Measurements from ENCODE around the gene SLC7A14. TPM values are rescaled to one million over a fixed set of nuclear protein-coding genes. Genes with fewer than 3 reads are reported as not detected.

SLC7A14 gene
- not detected in 2 replicates for total RNA-seq (2014; rRNA removed; shearing (Covaris generic); ENCODE audit: low replicate concordance)

GRCh38 chr3:170585937-170586310, at the start of gene SLC7A14:
Gene SLC7A14, minus strand, starts transcription at chr3:170586075. Its CDS starts 59,139 bp downstream, at chr3:170526936.
- no peak for DNase-seq
- Histone ChIP-seq H3K4me3 (peak within 1 kb of the TSS; percentile 13; the same call in 1 of the 2 replicates), H3K36me3 (no peaks in the 10 kb centered on the region), H3K9me3 (no peaks in the 10 kb centered on the region), H3K27me3 (peaks cover 34% of the 10 kb centered on the region)

GRCh38 chr3:170635385-170635735, 49.5 kb upstream of the SLC7A14 start:
- H3K36me3 ChIP-seq: no peaks in the 10 kb centered on the region
- DNase-seq: no peak
- H3K9me3 ChIP-seq: no peaks in the 10 kb centered on the region
- no peaks in the 10 kb centered on the region for H3K27me3 ChIP-seq
- no peak overlapping the region for H3K4me3 ChIP-seq

- Histone ChIP-seq H3K4me3 (no peak overlapping the region), H3K27me3 (no peaks in the 10 kb centered on the region), H3K9me3 (no peaks in the 10 kb centered on the region), H3K36me3 (no peaks in the 10 kb centered on the region)
- DNase-seq: no peak
Observed at GRCh38 chr3:170634663-170635384, 48.9 kb upstream of the SLC7A14 start.

GRCh38 chr3:170633573-170633972, 47.7 kb upstream of the SLC7A14 start:
- DNase-seq: no peak
- Histone ChIP-seq H3K27me3 (no peaks in the 10 kb centered on the region), H3K36me3 (no peaks in the 10 kb centered on the region), H3K4me3 (no peak overlapping the region), H3K9me3 (no peaks in the 10 kb centered on the region)

GRCh38 chr3:170632780-170633179, 46.9 kb upstream of the SLC7A14 start:
- Histone ChIP-seq H3K9me3 (no peaks in the 10 kb centered on the region), H3K36me3 (no peaks in the 10 kb centered on the region), H3K4me3 (no peak overlapping the region), H3K27me3 (no peaks in the 10 kb centered on the region)
- no peak for DNase-seq

- no peaks in the 10 kb centered on the region for H3K9me3 ChIP-seq
- DNase-seq: no peak
Observed at GRCh38 chr3:170631755-170632488, 46.0 kb upstream of the SLC7A14 start.

GRCh38 chr3:170623524-170623923, 37.6 kb upstream of the SLC7A14 start:
- DNase-seq: no peak
- Histone ChIP-seq H3K36me3 (no peaks in the 10 kb centered on the region), H3K9me3 (peaks cover 8% of the 10 kb centered on the region), H3K4me3 (no peak overlapping the region), H3K27me3 (no peaks in the 10 kb centered on the region)

More at GRCh38 chr3:170631755-170632488, 46.0 kb upstream of the SLC7A14 start:
- H3K27me3 ChIP-seq: no peaks in the 10 kb centered on the region
- no peak overlapping the region for H3K4me3 ChIP-seq
- no peaks in the 10 kb centered on the region for H3K36me3 ChIP-seq

GRCh38 chr3:170622369-170623159, 36.7 kb upstream of the SLC7A14 start:
- no peaks in the 10 kb centered on the region for H3K27me3 ChIP-seq
- H3K9me3 ChIP-seq: peaks cover 8% of the 10 kb centered on the region
- DNase-seq: peak; percentile 79
- no peak overlapping the region for H3K4me3 ChIP-seq
- no peaks in the 10 kb centered on the region for H3K36me3 ChIP-seq

GRCh38 chr3:170621256-170621655, 35.4 kb upstream of the SLC7A14 start:
- Histone ChIP-seq H3K9me3 (peaks cover 15% of the 10 kb centered on the region), H3K4me3 (no peak overlapping the region), H3K36me3 (no peaks in the 10 kb centered on the region), H3K27me3 (no peaks in the 10 kb centered on the region)
- no peak for DNase-seq

- Histone ChIP-seq H3K9me3 (peaks cover 11% of the 10 kb centered on the region), H3K27me3 (no peaks in the 10 kb centered on the region), H3K36me3 (no peaks in the 10 kb centered on the region), H3K4me3 (no peak overlapping the region)
- peak; percentile 73 for DNase-seq
Observed at GRCh38 chr3:170614214-170614966, 28.5 kb upstream of the SLC7A14 start.

- H3K36me3 ChIP-seq: no peaks in the 10 kb centered on the region
Observed at GRCh38 chr3:170611751-170612150, 25.9 kb upstream of the SLC7A14 start.

GRCh38 chr3:170610321-170610884, 24.5 kb upstream of the SLC7A14 start:
- no peak for DNase-seq
- H3K4me3 ChIP-seq: no peak overlapping the region

More at GRCh38 chr3:170611751-170612150, 25.9 kb upstream of the SLC7A14 start:
- no peak overlapping the region for H3K4me3 ChIP-seq
- peaks cover under 1% of the 10 kb centered on the region; the same call in 1 of the 2 replicates for H3K9me3 ChIP-seq
- no peaks in the 10 kb centered on the region for H3K27me3 ChIP-seq
- no peak for DNase-seq

GRCh38 chr3:170608475-170608874, 22.6 kb upstream of the SLC7A14 start:
- no peak overlapping the region for H3K4me3 ChIP-seq
- no peaks in the 10 kb centered on the region for H3K9me3 ChIP-seq

More at GRCh38 chr3:170610321-170610884, 24.5 kb upstream of the SLC7A14 start:
- no peaks in the 10 kb centered on the region for H3K27me3 ChIP-seq
- no peaks in the 10 kb centered on the region for H3K9me3 ChIP-seq
- H3K36me3 ChIP-seq: no peaks in the 10 kb centered on the region

GRCh38 chr3:170606675-170607074, 20.8 kb upstream of the SLC7A14 start:
- Histone ChIP-seq H3K36me3 (no peaks in the 10 kb centered on the region), H3K27me3 (no peaks in the 10 kb centered on the region), H3K9me3 (no peaks in the 10 kb centered on the region), H3K4me3 (no peak overlapping the region)
- no peak for DNase-seq

More at GRCh38 chr3:170608475-170608874, 22.6 kb upstream of the SLC7A14 start:
- H3K27me3 ChIP-seq: no peaks in the 10 kb centered on the region
- DNase-seq: no peak
- no peaks in the 10 kb centered on the region for H3K36me3 ChIP-seq

GRCh38 chr3:170605490-170605889, 19.6 kb upstream of the SLC7A14 start:
- H3K9me3 ChIP-seq: no peaks in the 10 kb centered on the region
- no peak for DNase-seq
- H3K36me3 ChIP-seq: no peaks in the 10 kb centered on the region
- no peak overlapping the region for H3K4me3 ChIP-seq
- no peaks in the 10 kb centered on the region for H3K27me3 ChIP-seq

Data from MG63 (cell line).